Osteocyte (in vitro differentiated cells): ENCODE results near the gene BABAM2. TPM values are rescaled to one million over a fixed set of nuclear protein-coding genes. Genes with fewer than 3 reads are reported as not detected.

Source experiments
- DNase-seq: peaks from one replicate; pipeline ENCODE4 v3.0.0; 2021; ENCODE audit warnings: mixed read lengths; ENCODE audit not compliant: unreplicated experiment; ENCODE audit errors: extremely low spot score
- H3K27ac Mint-ChIP-seq: one replicate; pipeline ENCODE4 v1.8.0; 2021; ENCODE audit warnings: mild to moderate bottlenecking, mixed read lengths; ENCODE audit not compliant: unreplicated experiment
- H3K27me3 Mint-ChIP-seq: one replicate; pipeline ENCODE4 v1.8.0; 2021; ENCODE audit warnings: mixed read lengths; ENCODE audit not compliant: unreplicated experiment
- H3K36me3 Mint-ChIP-seq: one replicate; pipeline ENCODE4 v1.8.0; 2021; ENCODE audit warnings: mixed read lengths; ENCODE audit not compliant: unreplicated experiment
- H3K4me1 Mint-ChIP-seq: one replicate; pipeline ENCODE4 v1.8.0; 2021; ENCODE audit warnings: mixed read lengths; ENCODE audit not compliant: unreplicated experiment
- H3K4me3 Mint-ChIP-seq: one replicate; pipeline ENCODE4 v1.8.0; 2021; ENCODE audit warnings: mild to moderate bottlenecking, moderate library complexity, mixed read lengths; ENCODE audit not compliant: unreplicated experiment
- H3K9me3 Mint-ChIP-seq: one replicate; pipeline ENCODE4 v1.8.0; 2021; ENCODE audit warnings: mixed read lengths; ENCODE audit not compliant: unreplicated experiment
- CTCF ChIP-seq: fragments of 200-600 bp; sonication (generic); IDR thresholded peaks from 2 replicates; pipeline ENCODE4 v1.5.0; 2021; ENCODE audit warnings: antibody characterized with exemption, mild to moderate bottlenecking, moderate library complexity
- total RNA-seq: library from RNA; stranded (reverse); gene quantifications from 2 replicates; pipeline ENCODE4 v1.2.1, GENCODE V29; 2021

The BABAM2 gene
- total RNA-seq, 1 donor from 2014 or later = 43.6 TPM

- peaks cover 15% of the 10 kb centered on the region for H3K4me1 Mint-ChIP-seq
- no peaks in the 10 kb centered on the region for H3K27me3 Mint-ChIP-seq
- no peak overlapping the region for H3K27ac Mint-ChIP-seq
Measured at GRCh38 chr2:28193630-28194403, 303.3 kb downstream of the BABAM2 start.

GRCh38 chr2:28199995-28200679, 309.6 kb downstream of the BABAM2 start:
- TF ChIP-seq CTCF = no peak
- DNase-seq = no peak
- Mint-ChIP-seq H3K27ac (no peak overlapping the region), H3K9me3 (no peaks in the 10 kb centered on the region), H3K4me1 (peaks cover 6% of the 10 kb centered on the region), H3K27me3 (no peaks in the 10 kb centered on the region), H3K36me3 (peaks cover 13% of the 10 kb centered on the region), H3K4me3 (no peak overlapping the region)

More at GRCh38 chr2:28193630-28194403, 303.3 kb downstream of the BABAM2 start:
- DNase-seq = no peak
- H3K36me3 Mint-ChIP-seq = peaks cover 8% of the 10 kb centered on the region
- H3K4me3 Mint-ChIP-seq = no peak overlapping the region
- no peaks in the 10 kb centered on the region for H3K9me3 Mint-ChIP-seq
- TF ChIP-seq CTCF = no peak

DNA sequence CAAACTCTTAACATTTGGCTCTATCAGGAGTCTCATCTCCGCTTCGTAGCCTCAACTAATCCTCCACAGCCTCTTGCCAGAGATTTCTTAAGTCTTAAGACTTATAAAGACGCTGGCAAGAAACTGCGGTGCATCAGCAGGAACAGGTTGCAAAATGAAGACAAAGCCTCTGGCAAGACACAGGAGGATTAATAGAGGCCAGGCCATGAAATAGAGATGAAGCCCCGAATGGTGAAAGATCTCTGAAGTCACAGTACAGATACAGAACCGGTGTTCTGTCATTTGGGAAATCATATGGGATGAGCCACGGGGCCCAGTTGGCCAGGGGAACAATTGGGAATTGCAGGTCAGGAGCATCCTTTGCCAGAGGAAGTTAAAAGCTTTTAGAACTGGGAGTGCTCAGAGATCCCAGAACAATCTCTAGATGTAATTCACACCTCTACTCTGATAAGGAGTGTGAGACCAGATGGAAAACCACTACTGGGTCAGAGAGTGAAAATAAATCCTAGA, 311.2 kb downstream of the BABAM2 start:
- Mint-ChIP-seq H3K9me3 (no peaks in the 10 kb centered on the region), H3K4me3 (no peak overlapping the region), H3K36me3 (peaks cover 15% of the 10 kb centered on the region), H3K4me1 (peaks cover 6% of the 10 kb centered on the region), H3K27ac (no peak overlapping the region), H3K27me3 (no peaks in the 10 kb centered on the region)
- DNase-seq = no peak
- TF ChIP-seq CTCF = no peak

DNA sequence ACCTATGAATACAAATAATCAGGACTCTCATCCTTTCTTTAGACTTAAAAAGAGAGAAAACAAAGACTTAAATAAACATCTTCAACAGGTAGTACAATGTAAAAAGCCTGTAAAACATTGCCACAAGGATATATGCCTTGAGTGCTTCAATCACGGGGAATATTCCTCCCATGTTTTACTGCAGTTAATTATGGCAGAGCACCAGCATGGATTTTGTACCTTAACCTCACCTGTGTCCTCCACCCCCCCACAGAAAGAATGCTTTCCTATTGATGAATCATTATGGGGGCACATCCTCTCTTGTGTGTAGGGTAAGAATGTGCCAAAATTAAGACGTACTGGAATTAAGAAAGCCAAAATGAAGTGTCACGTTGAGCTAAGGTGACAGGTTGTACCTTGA, 312.2 kb downstream of the BABAM2 start:
- TF ChIP-seq CTCF = no peak
- Mint-ChIP-seq H3K4me3 (no peak overlapping the region), H3K4me1 (no peaks in the 10 kb centered on the region), H3K9me3 (no peaks in the 10 kb centered on the region), H3K27me3 (no peaks in the 10 kb centered on the region), H3K27ac (no peak overlapping the region), H3K36me3 (peaks cover 9% of the 10 kb centered on the region)
- DNase-seq = no peak

GRCh38 chr2:28206762-28207161, 316.2 kb downstream of the BABAM2 start:
- no peak overlapping the region for H3K27ac Mint-ChIP-seq
- no peak for DNase-seq
- peaks cover 10% of the 10 kb centered on the region for H3K4me1 Mint-ChIP-seq
- no peak overlapping the region for H3K4me3 Mint-ChIP-seq
- H3K36me3 Mint-ChIP-seq = peaks cover 4% of the 10 kb centered on the region
- no peaks in the 10 kb centered on the region for H3K9me3 Mint-ChIP-seq
- H3K27me3 Mint-ChIP-seq = no peaks in the 10 kb centered on the region
- TF ChIP-seq CTCF = no peak
